ENCODE measurements around the gene GJD2.
A peak's percentile ranks its signal among the peaks of the same experiment; 100 is the strongest.

Gene GJD2

DNA sequence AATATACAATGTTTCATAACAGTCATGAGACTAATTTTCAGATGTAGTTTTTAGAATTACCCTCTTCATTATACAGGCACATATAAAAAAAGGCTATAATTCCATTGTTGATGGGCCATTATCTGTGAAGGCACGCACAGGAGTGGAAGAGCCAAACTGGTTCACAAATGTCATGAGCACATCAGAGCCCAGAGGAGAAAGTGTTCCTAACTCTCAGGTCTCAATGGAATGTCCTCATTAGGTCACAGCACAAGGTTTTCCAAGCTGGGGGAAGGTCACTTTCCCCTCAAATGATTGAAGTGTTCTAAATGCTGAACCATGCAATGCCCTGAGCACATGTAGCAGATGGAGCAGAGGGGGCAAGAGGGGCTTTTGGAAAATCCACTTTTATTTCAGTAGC, 41.2 kb downstream of the GJD2 start:
- TF ChIP-seq, protein P1, sequence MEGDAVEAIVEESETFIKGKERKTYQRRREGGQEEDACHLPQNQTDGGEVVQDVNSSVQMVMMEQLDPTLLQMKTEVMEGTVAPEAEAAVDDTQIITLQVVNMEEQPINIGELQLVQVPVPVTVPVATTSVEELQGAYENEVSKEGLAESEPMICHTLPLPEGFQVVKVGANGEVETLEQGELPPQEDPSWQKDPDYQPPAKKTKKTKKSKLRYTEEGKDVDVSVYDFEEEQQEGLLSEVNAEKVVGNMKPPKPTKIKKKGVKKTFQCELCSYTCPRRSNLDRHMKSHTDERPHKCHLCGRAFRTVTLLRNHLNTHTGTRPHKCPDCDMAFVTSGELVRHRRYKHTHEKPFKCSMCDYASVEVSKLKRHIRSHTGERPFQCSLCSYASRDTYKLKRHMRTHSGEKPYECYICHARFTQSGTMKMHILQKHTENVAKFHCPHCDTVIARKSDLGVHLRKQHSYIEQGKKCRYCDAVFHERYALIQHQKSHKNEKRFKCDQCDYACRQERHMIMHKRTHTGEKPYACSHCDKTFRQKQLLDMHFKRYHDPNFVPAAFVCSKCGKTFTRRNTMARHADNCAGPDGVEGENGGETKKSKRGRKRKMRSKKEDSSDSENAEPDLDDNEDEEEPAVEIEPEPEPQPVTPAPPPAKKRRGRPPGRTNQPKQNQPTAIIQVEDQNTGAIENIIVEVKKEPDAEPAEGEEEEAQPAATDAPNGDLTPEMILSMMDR (conservative IDR thresholded peaks at IDR 0.05; ENCODE audit: low read depth, low read length) = no peak
- H3K4me3 ChIP-seq (ENCODE audit: low read depth, low read length) = no peak overlapping the region
- no peak for DNase-seq (ENCODE audit: low read depth)

DNA sequence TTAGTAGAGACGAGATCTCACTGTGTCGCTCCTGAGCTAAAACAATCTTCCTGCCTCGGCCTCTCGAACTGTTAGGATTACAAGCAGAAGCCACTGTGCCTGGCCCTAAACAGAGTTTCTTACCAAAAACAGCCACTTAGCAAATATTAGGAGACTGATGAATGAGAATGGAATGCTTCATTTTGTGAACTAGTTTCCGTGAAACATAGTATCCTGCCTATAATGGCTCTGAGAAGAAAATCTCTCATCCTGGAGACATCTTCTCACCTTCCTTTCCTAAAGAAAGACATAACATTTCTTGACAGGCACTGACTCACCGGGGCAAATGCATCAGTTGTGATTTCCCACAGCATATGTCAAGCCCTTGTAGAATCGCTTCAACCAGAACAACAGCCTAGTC, 44.9 kb downstream of the GJD2 start:
- H3K4me3 ChIP-seq (ENCODE audit: low read depth, low read length) = no peak overlapping the region
- TF ChIP-seq, protein P1 (conservative IDR thresholded peaks at IDR 0.05; ENCODE audit: low read depth, low read length) = no peak
- DNase-seq (ENCODE audit: low read depth) = peak; percentile 38

DNA sequence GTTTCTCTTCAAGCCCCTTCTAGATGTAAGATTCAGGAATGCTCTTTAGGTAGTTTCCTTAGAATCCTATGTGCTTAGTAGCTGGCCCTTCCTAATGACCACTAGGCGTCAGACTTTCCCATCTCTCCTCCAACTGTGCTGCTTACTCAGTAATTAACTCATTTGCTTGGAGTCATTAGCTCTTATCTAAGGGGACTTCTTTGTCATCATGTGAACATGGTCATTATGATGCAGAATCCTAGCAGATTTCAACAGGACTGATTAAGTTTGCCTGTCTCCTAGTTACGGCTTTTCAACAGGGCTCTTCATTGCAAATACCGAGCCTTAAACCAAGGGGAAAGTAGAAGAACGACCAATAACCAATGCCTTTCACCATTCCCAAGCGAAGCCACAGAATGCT, 46.4 kb downstream of the GJD2 start:
- H3K4me3 ChIP-seq (ENCODE audit: low read depth, low read length) = no peak overlapping the region
- peak; percentile 74 for DNase-seq (ENCODE audit: low read depth)
- TF ChIP-seq, protein P1 (conservative IDR thresholded peaks at IDR 0.05; ENCODE audit: low read depth, low read length) = peak; percentile 91

DNA sequence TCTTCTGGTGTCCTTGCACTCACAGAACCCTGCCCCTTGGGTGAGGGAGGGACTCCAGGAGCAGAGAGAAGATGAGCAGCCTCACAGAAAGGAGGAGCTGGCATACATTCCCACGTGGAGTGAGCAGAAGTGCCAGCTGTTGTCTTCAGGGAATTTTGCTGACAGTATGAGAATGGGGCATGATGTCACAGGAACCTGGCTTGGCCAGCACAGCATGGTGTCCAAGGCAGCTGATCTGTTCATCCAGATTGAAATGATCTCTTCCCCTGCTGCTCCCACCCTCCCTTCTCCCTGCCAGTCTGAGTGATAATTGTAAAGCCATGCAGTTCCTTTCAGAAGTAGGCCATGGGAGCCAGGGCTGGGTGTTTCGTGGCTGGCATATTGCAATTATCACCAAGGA, 53.3 kb downstream of the GJD2 start:
- no peak overlapping the region for H3K4me3 ChIP-seq (ENCODE audit: low read depth, low read length)
- peak; percentile 60 for DNase-seq (ENCODE audit: low read depth)
- TF ChIP-seq, protein P1 (conservative IDR thresholded peaks at IDR 0.05; ENCODE audit: low read depth, low read length) = no peak
